ENCODE measurements around the gene ALG14. TPM values are rescaled to one million over a fixed set of nuclear protein-coding genes. Genes with fewer than 3 reads are reported as not detected.

The ALG14 gene, protein sequence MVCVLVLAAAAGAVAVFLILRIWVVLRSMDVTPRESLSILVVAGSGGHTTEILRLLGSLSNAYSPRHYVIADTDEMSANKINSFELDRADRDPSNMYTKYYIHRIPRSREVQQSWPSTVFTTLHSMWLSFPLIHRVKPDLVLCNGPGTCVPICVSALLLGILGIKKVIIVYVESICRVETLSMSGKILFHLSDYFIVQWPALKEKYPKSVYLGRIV
- 1.9 and 2.4 TPM in 2 replicates for total RNA-seq

DNA sequence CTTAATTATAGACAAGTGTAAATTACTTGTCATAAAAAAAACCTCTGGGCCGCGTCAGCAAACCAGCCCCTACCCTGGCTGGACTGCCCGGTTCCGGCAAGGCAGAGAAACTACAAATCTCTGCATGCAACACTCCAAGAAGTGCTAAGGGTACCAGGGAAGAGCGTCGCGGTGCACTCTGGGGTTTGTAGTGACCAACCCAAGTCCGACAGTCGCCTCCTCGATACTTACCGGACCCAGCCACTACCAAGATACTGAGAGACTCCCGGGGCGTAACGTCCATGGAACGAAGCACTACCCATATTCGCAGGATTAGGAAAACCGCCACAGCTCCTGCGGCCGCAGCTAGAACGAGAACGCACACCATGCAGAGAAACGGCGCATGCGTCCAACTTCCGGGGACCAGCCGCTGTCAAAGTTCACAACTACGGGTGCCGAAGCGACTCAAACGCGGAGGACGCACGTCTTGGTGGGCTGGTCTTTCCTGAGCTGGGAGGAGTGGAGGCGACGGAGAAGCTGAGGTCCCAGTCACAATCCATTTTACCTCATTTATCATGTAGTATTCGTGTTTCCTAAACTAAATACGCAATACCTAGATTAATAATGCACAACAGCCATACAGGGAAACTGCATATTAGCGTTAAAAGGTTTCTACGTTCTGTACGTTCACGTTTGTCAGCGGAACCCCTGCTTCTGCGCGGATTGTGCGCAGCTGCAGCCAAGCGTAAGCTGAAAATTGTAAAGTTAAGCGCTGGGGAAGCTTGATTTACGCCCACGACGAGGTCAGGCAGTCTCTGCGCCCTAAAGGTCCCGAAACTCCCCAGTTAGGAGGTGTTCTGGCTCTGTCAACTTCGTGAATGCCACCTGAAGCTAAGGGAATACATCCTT lies at the start of gene ALG14:
ALG14 (minus strand) TSS at position 420 of the 888 bp plus-strand sequence; CDS start at position 367, 53 bp downstream.
- Mint-ChIP-seq H3K4me3 (peak within 1 kb of the TSS; percentile 94), H3K9me3 (no peaks in the 10 kb centered on the region), H3K4me1 (ENCODE audit: low read depth) (peaks cover 18% of the 10 kb centered on the region), H3K27ac (peak within 1 kb of the TSS; percentile 93), H3K27me3 (ENCODE audit: insufficient read depth) (no peaks in the 10 kb centered on the region), H3K36me3 (ENCODE audit: low read depth) (no peaks in the 10 kb centered on the region)
- peak; percentile 85 for DNase-seq (ENCODE audit: low spot score)
- intact Hi-C loops (cut with micrococcal nuclease): loop anchor here (1.0 to 10.0 kb wide), 9 partner anchors 29 to 1728 kb away; partner anchors contain the start of genes ABCD3, DR1, F3 and GCLM

DNA sequence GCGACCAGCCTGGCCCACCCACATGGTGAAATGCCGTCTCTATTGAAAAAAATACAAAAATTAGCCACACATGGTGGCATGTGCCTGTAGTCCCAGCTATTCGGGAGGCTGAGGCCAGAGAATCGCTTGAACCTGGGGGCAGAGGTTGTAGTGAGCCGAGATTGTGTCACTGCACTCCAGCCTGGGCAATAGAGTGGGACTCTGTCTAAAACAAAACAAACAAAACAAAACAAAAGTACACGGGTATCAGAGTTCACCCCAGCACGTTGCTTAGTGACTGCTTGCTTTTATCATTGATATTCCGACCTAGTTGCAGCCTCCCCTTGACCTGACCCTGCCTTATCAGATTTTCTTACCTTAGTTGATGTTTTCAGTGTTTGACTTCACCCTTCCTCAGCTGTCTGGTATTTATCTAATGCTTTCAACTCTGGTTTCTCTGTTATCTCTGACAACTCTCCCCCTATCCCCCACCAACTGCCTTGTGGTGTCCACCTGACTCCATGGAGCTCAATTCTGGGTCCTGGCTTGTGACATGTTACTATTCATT lies 49.5 kb upstream of the ALG14 start:
- Mint-ChIP-seq H3K27me3 (ENCODE audit: insufficient read depth) (peaks cover 35% of the 10 kb centered on the region), H3K36me3 (ENCODE audit: low read depth) (no peaks in the 10 kb centered on the region), H3K27ac (no peak overlapping the region), H3K4me1 (ENCODE audit: low read depth) (no peaks in the 10 kb centered on the region), H3K9me3 (no peaks in the 10 kb centered on the region), H3K4me3 (no peak overlapping the region)
- intact Hi-C loops (cut with micrococcal nuclease): no loop called here
- DNase-seq (ENCODE audit: low spot score): no peak

DNA sequence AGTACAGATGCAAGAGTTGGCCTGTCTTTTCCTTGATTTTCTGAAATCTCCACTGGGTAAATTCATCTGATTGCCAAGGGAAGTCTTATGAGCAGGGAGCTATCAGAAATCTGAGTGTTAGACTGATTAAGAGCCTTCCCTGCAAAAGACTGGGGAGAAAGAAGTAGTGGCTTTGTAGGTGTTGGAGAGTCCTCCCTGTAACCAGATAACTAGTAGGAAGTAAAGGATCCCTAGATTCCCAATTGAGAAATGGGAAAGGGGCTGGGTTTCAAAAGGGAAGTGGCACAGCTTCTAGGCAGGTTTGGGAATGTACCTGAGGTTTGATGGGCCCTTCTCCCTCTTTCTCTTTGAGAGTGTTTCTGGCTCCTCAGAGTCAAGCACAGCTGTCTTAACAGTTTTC lies 46.5 kb upstream of the ALG14 start:
- DNase-seq (ENCODE audit: low spot score): no peak
- H3K27me3 Mint-ChIP-seq (ENCODE audit: insufficient read depth): peaks cover 45% of the 10 kb centered on the region
- H3K4me1 Mint-ChIP-seq (ENCODE audit: low read depth): peaks cover 5% of the 10 kb centered on the region
- H3K9me3 Mint-ChIP-seq: no peaks in the 10 kb centered on the region
- no peaks in the 10 kb centered on the region for H3K36me3 Mint-ChIP-seq (ENCODE audit: low read depth)
- H3K27ac Mint-ChIP-seq: no peak overlapping the region
- intact Hi-C loops (cut with micrococcal nuclease): loop anchor here (5.0 kb wide), 1 partner anchor 113 kb away; the partner anchor contains the start of gene RWDD3
- H3K4me3 Mint-ChIP-seq: no peak overlapping the region

DNA sequence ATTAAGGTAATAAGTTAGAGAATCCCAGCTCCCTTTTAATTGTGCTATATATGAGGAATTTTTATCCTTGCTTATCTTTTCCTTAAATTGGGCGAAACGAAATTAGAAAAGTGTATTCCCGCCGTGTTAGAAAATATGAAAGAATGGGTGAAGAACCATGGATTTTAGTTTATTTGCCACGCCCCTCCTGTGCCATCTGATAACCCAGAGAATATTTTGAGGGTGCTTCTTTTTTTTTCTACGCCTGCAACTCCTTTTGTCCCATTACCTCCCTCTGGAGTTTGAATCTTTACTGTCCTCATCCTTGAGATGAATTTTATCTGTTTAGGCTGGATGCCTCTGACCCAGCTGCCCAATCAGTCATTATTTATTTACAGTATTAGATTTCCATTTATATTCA lies 46.0 kb upstream of the ALG14 start:
- H3K9me3 Mint-ChIP-seq: no peaks in the 10 kb centered on the region
- no peaks in the 10 kb centered on the region for H3K36me3 Mint-ChIP-seq (ENCODE audit: low read depth)
- intact Hi-C loops (cut with micrococcal nuclease): loop anchor here (5.0 kb wide), 1 partner anchor 114 kb away; the partner anchor contains the start of gene RWDD3
- H3K4me3 Mint-ChIP-seq: peak overlapping the region; percentile 47
- no peak for DNase-seq (ENCODE audit: low spot score)
- no peak overlapping the region for H3K27ac Mint-ChIP-seq
- peaks cover 45% of the 10 kb centered on the region for H3K27me3 Mint-ChIP-seq (ENCODE audit: insufficient read depth)
- peaks cover 5% of the 10 kb centered on the region for H3K4me1 Mint-ChIP-seq (ENCODE audit: low read depth)

DNA sequence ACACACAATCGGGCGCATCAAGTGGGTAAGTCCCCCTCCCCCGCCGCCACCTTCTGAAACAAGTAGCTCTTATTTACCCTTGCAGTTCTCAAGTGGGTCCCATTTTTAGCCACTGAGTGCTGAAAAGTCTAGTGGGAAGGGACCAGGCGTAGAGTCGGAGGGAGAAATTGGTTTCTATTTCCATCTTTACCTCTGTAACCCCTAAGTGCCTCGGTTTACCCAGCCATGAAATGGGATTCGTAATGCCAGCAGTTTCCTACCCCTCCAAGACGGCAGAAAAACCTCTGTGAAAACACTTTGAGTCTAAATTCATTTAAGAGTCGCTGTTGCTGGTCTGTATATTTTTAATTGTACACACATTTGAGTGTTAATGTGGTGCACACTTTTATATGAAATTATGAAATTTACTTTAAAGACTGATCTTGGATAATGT lies 45.3 kb upstream of the ALG14 start:
- intact Hi-C loops (cut with micrococcal nuclease): loop anchor here (5.0 kb wide), 1 partner anchor 114 kb away; the partner anchor contains the start of gene RWDD3
- Mint-ChIP-seq H3K4me1 (ENCODE audit: low read depth) (peaks cover 5% of the 10 kb centered on the region), H3K27me3 (ENCODE audit: insufficient read depth) (peaks cover 45% of the 10 kb centered on the region), H3K27ac (no peak overlapping the region), H3K9me3 (no peaks in the 10 kb centered on the region), H3K4me3 (peak overlapping the region; percentile 80), H3K36me3 (ENCODE audit: low read depth) (no peaks in the 10 kb centered on the region)
- DNase-seq (ENCODE audit: low spot score): no peak

DNA sequence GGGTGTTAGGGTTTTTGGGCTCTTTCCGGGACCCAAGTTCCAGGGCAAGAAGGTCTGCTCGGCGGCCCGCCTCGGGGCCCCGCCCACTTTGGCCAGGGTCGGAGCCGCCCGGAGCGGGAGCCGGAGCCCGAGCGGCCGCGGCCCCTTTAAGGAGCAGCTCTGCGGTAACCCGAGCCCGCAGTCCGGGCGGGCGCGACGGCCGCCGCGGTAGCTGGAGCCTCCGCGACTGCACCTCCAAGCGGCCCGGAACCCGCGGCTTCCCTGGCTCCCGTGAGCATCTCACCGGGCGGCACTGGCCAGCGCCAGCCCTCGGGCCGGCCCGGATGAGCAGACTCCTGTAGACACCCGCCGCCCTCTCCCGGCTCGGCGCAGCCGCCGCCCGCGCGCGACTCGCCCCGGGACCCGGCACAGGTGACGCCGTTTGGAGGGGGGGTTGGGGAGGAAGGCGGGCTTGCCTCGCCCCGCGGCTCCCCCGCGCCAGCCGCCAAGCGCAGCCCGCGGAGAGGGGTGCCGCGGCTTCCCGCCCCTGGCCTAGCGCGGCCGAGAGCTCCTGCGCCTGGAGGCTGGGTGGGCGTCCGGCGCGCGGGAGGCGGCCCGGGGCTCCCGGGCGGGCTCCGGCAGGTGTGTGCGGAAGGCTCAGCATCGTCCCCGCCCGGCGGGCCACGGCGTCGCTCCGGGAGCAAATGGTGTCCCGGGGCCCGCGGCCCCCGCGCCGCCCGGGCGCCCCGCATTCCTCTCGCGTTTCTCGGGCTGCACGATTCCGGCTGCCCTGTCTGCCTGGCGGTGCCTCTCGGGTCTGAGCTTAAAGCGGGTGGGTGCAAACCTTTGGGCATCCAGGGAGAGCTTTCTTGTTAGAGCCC lies 44.7 kb upstream of the ALG14 start, which contains the start of gene TLCD4:
TLCD4 (plus strand) TSS at position 149 of the 860 bp plus-strand sequence. CDS start 26,547 bp downstream, outside the sequence.
- H3K4me3 Mint-ChIP-seq: peak within 1 kb of the TSS; percentile 84
- H3K9me3 Mint-ChIP-seq: no peaks in the 10 kb centered on the region
- H3K36me3 Mint-ChIP-seq (ENCODE audit: low read depth): no peaks in the 10 kb centered on the region
- H3K27ac Mint-ChIP-seq: no peak within 1 kb of the TSS
- DNase-seq (ENCODE audit: low spot score): no peak
- peaks cover 47% of the 10 kb centered on the region for H3K27me3 Mint-ChIP-seq (ENCODE audit: insufficient read depth)
- intact Hi-C loops (cut with micrococcal nuclease): loop anchor here (1.0 to 5.0 kb wide), 2 partner anchors 29 to 115 kb away; partner anchors contain the start of gene RWDD3
- peaks cover 5% of the 10 kb centered on the region for H3K4me1 Mint-ChIP-seq (ENCODE audit: low read depth)

DNA sequence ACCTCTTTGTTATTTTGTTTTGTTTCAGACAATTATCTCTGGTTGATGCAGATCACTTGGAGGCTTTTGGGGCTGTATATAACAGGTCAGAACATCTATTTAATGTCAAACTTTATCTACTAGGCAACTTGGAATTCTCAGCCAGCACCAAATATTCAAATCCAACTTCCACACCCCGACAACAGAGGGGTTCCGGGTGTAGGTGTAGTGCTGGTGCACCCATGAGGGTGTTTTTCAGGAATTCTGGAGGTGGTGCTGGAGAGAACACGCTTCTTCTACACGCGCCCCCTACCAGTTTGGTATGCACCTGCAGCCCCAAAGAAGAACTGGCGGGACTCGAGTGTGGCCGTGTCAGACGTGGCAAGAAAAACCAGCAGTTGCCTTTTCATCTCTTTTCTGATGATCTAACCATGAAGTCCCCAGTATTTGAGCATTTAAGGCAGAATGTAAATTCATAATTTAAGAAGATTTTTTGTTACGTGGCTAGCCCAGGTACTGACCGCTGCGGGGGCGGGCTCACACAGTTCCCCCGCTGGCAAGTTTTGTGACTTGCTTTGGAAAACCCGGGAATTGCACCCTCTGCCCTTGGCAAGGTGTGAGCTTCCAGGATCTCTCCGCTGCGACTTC lies 43.9 kb upstream of the ALG14 start:
- H3K27me3 Mint-ChIP-seq (ENCODE audit: insufficient read depth): peaks cover 53% of the 10 kb centered on the region
- H3K4me1 Mint-ChIP-seq (ENCODE audit: low read depth): peaks cover 5% of the 10 kb centered on the region
- H3K9me3 Mint-ChIP-seq: no peaks in the 10 kb centered on the region
- intact Hi-C loops (cut with micrococcal nuclease): loop anchor here (1.0 to 5.0 kb wide), 2 partner anchors 30 to 116 kb away; partner anchors contain the start of gene RWDD3
- no peak for DNase-seq (ENCODE audit: low spot score)
- no peaks in the 10 kb centered on the region for H3K36me3 Mint-ChIP-seq (ENCODE audit: low read depth)
- peak overlapping the region; percentile 84 for H3K4me3 Mint-ChIP-seq
- no peak overlapping the region for H3K27ac Mint-ChIP-seq

DNA sequence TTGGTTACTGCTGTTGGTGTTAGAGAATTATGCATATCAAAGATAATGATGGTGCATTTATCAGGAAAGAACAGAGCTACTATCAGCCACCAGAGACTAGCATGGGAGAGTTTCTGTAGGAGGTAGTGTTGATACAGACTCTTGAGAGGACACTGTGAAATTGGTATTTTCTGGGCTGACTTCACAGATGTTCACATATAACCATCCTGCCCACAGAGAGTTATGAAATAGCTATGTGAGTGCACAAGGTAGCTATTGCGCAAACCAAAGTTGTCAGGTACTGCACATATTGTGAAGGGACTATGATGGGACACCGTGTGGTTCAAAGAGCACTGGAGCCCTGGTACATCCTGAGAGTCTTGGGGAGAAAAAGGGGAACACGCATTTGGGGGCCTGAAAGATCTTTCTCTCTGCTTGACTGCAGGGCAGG lies 43.0 kb upstream of the ALG14 start:
- Mint-ChIP-seq H3K4me3 (no peak overlapping the region), H3K36me3 (ENCODE audit: low read depth) (no peaks in the 10 kb centered on the region), H3K27ac (no peak overlapping the region), H3K4me1 (ENCODE audit: low read depth) (peaks cover 5% of the 10 kb centered on the region), H3K27me3 (ENCODE audit: insufficient read depth) (peaks cover 52% of the 10 kb centered on the region), H3K9me3 (no peaks in the 10 kb centered on the region)
- intact Hi-C loops (cut with micrococcal nuclease): loop anchor here (1.0 to 5.0 kb wide), 2 partner anchors 42 to 117 kb away; partner anchors contain the start of gene RWDD3
- DNase-seq (ENCODE audit: low spot score): no peak

DNA sequence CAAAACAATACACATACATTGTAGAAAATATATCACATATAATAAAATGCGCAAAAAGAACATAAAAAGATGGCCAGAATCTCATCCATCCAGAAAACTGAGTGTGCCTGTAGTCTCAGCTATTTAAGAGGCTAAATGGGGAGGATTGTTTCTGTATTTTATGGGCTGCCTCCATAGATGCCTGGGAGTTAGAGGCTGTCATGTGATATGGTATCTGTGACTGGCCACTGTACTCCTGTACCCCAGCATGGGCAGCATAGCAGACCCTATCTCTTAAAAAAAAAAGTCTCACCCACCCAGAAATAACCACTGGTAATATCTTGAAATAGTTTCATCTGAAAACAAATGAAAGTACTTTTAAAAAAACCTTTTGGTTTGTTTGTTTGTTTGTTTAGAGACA lies 40.9 kb upstream of the ALG14 start:
- H3K27me3 Mint-ChIP-seq (ENCODE audit: insufficient read depth): peaks cover 35% of the 10 kb centered on the region
- H3K27ac Mint-ChIP-seq: no peak overlapping the region
- no peak for DNase-seq (ENCODE audit: low spot score)
- intact Hi-C loops (cut with micrococcal nuclease): no loop called here
- no peaks in the 10 kb centered on the region for H3K36me3 Mint-ChIP-seq (ENCODE audit: low read depth)
- no peak overlapping the region for H3K4me3 Mint-ChIP-seq
- H3K9me3 Mint-ChIP-seq: no peaks in the 10 kb centered on the region
- peaks cover 5% of the 10 kb centered on the region for H3K4me1 Mint-ChIP-seq (ENCODE audit: low read depth)

DNA sequence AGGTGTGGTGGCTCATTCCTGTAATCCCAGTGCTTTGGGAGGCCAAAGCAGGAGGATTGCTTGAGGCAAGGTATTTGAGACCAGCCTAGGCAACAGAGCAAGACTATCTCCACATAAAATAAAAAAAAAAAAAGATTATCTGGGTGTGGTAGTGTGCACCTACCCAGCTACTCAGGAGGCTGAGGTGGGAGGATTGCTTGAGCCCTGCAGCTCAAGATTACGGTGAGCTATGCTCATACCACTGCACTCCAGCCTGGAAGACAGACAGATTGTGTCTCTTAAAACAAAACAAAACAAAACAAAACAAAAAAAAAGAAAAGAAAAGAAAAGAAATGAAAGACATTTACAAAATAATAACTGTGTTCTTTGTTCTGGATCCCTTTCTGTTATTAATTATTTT lies 38.3 kb upstream of the ALG14 start:
- Mint-ChIP-seq H3K27me3 (ENCODE audit: insufficient read depth) (peaks cover 22% of the 10 kb centered on the region), H3K27ac (no peak overlapping the region), H3K4me3 (no peak overlapping the region), H3K4me1 (ENCODE audit: low read depth) (no peaks in the 10 kb centered on the region), H3K36me3 (ENCODE audit: low read depth) (no peaks in the 10 kb centered on the region), H3K9me3 (no peaks in the 10 kb centered on the region)
- no peak for DNase-seq (ENCODE audit: low spot score)
- intact Hi-C loops (cut with micrococcal nuclease): no loop called here

DNA sequence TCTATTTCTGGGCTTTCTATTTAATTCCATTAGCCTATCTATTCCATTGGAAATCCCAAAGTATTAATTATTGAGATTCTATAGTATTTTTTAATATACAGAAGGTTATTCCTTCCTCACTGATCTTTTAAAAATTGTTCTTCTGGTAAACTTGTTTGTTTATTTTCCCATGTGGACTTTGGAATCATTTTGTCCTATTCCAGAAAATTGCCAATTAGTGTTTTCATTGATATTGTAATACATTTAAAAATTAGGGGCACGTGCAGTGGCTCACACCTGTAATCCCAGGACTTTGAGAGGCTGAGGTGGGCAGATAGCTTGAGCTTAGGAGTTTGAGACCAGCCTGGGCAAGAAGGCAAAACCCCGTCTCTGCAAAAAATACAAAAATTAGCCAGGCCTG lies 36.0 kb upstream of the ALG14 start:
- H3K27ac Mint-ChIP-seq: no peak overlapping the region
- H3K36me3 Mint-ChIP-seq (ENCODE audit: low read depth): no peaks in the 10 kb centered on the region
- no peaks in the 10 kb centered on the region for H3K4me1 Mint-ChIP-seq (ENCODE audit: low read depth)
- DNase-seq (ENCODE audit: low spot score): no peak
- H3K4me3 Mint-ChIP-seq: no peak overlapping the region
- H3K9me3 Mint-ChIP-seq: no peaks in the 10 kb centered on the region
- intact Hi-C loops (cut with micrococcal nuclease): no loop called here
- peaks cover 13% of the 10 kb centered on the region for H3K27me3 Mint-ChIP-seq (ENCODE audit: insufficient read depth)
